GM10248 (cell line): ENCODE results near the gene GPBAR1.

Experiments
- CTCF ChIA-PET: fragments of 300-600 bp; sonication (Branson Sonifier 250); formaldehyde crosslinking; extraction: SDS; loops from one replicate; lab custom pipeline; 2021; ENCODE audit warnings: antibody characterized with exemption; lab: Yijun Ruan, JAX
- POLR2A ChIA-PET: fragments of 350-650 bp; sonication (Branson Sonifier 250); formaldehyde crosslinking; extraction: SDS; loops from one replicate; lab custom pipeline; 2020; ENCODE audit warnings: antibody characterized with exemption; lab: Yijun Ruan, JAX
- DNase-seq: peaks from one replicate; pipeline ENCODE4 v3.0.0; 2012; ENCODE audit errors: extremely low spot score
- TF ChIP-seq, protein P1 (sequence below): IDR thresholded peaks from 2 replicates; pipeline ENCODE4 v1.5.1; 2012; ENCODE audit warnings: mild to moderate bottlenecking, low read depth; ENCODE audit errors: extremely low read depth, missing control alignments, control extremely low read depth

Gene GPBAR1

DNA sequence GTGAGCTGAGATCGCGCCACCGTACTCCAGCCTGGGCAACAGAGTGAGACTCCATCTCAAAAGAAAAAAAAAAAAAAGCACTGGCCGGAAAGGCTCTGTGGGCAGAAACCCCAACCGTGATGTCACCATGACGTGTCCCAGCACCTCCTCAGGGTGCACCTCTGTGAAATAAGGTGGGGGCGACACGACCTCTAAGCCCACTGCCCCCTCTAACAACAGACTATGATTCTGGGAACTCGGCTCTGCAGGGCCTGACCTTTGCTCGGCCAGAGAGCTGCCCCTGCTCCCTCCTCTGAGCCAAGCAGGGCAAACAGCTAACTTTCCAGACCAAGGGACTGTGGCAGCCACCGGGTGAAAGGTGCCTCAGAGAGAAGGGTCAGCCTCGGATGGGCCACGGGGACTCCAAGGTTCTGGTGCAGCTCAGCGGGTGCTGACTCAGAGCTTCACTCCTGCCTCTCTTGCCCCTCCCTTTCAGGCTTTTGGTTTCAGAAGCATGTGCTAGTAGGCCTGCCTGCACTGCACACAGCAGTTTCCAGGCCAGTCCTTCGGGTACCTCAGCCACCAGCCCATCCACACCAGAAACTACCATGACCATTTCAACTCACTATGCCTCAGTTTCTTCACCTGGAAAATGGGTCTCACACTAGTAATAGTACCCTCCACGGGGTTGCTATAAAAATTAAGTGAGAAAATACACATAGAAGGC lies 23.4 kb downstream of the GPBAR1 start:
- peak; percentile 83 for DNase-seq
- POLR2A ChIA-PET = no interaction called here
- TF ChIP-seq, protein P1, sequence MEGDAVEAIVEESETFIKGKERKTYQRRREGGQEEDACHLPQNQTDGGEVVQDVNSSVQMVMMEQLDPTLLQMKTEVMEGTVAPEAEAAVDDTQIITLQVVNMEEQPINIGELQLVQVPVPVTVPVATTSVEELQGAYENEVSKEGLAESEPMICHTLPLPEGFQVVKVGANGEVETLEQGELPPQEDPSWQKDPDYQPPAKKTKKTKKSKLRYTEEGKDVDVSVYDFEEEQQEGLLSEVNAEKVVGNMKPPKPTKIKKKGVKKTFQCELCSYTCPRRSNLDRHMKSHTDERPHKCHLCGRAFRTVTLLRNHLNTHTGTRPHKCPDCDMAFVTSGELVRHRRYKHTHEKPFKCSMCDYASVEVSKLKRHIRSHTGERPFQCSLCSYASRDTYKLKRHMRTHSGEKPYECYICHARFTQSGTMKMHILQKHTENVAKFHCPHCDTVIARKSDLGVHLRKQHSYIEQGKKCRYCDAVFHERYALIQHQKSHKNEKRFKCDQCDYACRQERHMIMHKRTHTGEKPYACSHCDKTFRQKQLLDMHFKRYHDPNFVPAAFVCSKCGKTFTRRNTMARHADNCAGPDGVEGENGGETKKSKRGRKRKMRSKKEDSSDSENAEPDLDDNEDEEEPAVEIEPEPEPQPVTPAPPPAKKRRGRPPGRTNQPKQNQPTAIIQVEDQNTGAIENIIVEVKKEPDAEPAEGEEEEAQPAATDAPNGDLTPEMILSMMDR = no peak
- CTCF ChIA-PET = interaction anchor here (1.0 to 7.9 kb wide), 4 partner anchors 12 to 112 kb away, joined by 5 to 115 read pairs (median 19); partner anchors contain the start of genes AAMP and PNKD

- ChIA-PET CTCF (interaction anchor here (1.2 to 7.9 kb wide), 7 partner anchors 10 to 111 kb away, joined by 3 to 115 read pairs (median 17); partner anchors contain the start of genes AAMP and PNKD), POLR2A (no interaction called here)
- TF ChIP-seq, protein P1 = no peak
- DNase-seq = no peak
Observed at GRCh38 chr2:218285604-218286003, 24.8 kb downstream of the GPBAR1 start.

- TF ChIP-seq, protein P1 = no peak
- peak; percentile 86 for DNase-seq
- ChIA-PET POLR2A (interaction anchor here (0.6 to 1.6 kb wide), 4 partner anchors 10 to 1214 kb away, joined by 4 to 9 read pairs (median 5); partner anchors contain the start of genes AAMP and PNKD), CTCF (interaction anchor here (0.8 to 7.9 kb wide), 11 partner anchors 9 to 362 kb away, joined by 3 to 115 read pairs (median 4); partner anchors contain the start of genes AAMP and PNKD)
Observed at GRCh38 chr2:218286570-218287459, 26.0 kb downstream of the GPBAR1 start.

GRCh38 chr2:218289639-218290315 lies 29.0 kb downstream of the GPBAR1 start:
- ChIA-PET POLR2A (interaction anchor here (0.7 kb wide), 1 partner anchor 20 kb away, joined by 3 read pairs; the partner anchor contains the start of genes AAMP and PNKD), CTCF (interaction anchor here (0.8 to 5.0 kb wide), 10 partner anchors 10 to 398 kb away, joined by 3 to 42 read pairs (median 16); partner anchors contain the start of genes AAMP, CATIP and PNKD)
- TF ChIP-seq, protein P1 = no peak
- DNase-seq = no peak

DNA sequence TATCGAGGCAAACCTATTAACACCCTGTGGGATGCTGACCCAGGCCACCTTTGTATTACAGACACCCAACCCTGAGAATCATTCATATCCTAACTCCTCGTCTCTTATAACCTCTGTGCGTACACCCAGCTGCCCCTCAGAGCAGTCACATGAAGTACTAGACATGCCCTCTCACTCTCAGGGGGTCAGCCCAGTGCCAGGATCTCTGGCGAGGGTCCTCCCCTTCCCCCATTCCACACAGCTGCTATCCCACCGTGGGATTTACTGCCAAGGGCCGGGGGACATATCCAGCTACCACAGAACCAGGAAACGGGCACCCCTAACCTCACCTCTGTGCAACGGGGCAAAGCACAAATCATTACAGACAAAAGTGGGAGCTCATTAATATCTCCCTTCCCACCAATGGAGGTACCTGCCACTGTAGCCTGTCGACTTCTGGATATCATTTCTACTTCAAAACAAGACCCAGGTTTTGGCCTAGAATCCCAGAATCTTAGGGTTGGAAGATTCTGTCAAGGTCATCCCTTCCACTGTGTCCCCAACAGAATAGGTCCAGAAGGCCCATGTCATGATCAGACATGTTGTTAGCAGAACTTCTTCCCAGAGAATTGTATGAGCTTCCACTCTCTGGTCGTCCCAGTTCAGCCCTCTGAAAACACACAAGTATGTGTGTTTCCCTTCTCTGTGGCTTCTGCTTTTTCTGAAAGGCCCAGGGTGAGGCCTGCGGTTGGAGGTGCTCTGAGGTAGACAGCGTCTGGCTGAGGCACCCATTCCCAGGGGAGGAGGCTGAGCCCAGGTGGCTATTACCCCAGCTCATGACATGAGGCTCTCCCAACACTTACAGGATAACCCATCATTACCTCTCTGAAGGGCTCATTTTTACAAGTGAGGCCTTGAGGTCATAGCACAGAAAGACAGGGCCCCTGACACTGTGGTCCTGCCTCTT lies 29.8 kb downstream of the GPBAR1 start:
- POLR2A ChIA-PET = interaction anchor here (0.7 kb wide), 1 partner anchor 20 kb away, joined by 3 read pairs; the partner anchor contains the start of genes AAMP and PNKD
- CTCF ChIA-PET = interaction anchor here (0.8 to 5.0 kb wide), 14 partner anchors 9 to 452 kb away, joined by 3 to 42 read pairs (median 6); partner anchors contain the start of genes AAMP, CATIP and PNKD
- TF ChIP-seq, protein P1 = no peak
- peak; percentile 72 for DNase-seq
